ENCODE measurements around the gene ZNF879.

GRCh38 chr5:179055436-179055835, 31.8 kb downstream of the ZNF879 start:
- no peak for TF ChIP-seq CTCF (IDR thresholded peaks at IDR 0.05; ENCODE audit: low read length)
- no peak for TF ChIP-seq EZH2 (IDR thresholded peaks at IDR 0.05; ENCODE audit: borderline replicate concordance, low read length)
